SK-N-SH (cell line): ENCODE measurements around the gene MRPL23. TPM values are rescaled to one million over a fixed set of nuclear protein-coding genes. Genes with fewer than 3 reads are reported as not detected.

Experiments used
- CTCF ChIA-PET: fragments of 300-600, 350-600 bp; formaldehyde crosslinking; extraction: SDS; loops from one replicate; lab custom pipeline; 2021; lab: Yijun Ruan, JAX
- POLR2A ChIA-PET: fragments of 350-600 bp; sonication (Branson Sonifier 250); formaldehyde crosslinking; extraction: SDS; loops from one replicate; lab custom pipeline; 2020; ENCODE audit warnings: antibody characterized with exemption, inconsistent platforms; lab: Yijun Ruan, JAX
- DNase-seq: peaks from one replicate; pipeline ENCODE4 v3.0.0; 2012
- H2AFZ ChIP-seq: fragments of 200-600 bp; sonication (generic); 2 replicates; pipeline ENCODE4 v1.8.1; 2016; ENCODE audit warnings: antibody characterized with exemption, mild to moderate bottlenecking, low read depth
- H3F3A ChIP-seq: fragments of 200-600 bp; sonication (generic); replicated peaks from 2 replicates; pipeline ENCODE3; 2016; ENCODE audit warnings: antibody characterized with exemption, mild to moderate bottlenecking; ENCODE audit not compliant: insufficient read depth
- H3K27ac ChIP-seq, 2 experiments: fragments of 200-500 bp in 1 of 2; fragments of 200-600 bp in 1 of 2; sonication (Bioruptor generic) in 1 of 2; sonication (generic), shearing (Covaris generic) in 1 of 2; 2 replicates each; pipeline versions ENCODE4 v1.5.1 to v1.6.1; 2014 to 2016; ENCODE audit warnings: low read depth in 2 of 2, inconsistent platforms in 1 of 2, low read length in 1 of 2, mild to moderate bottlenecking in 1 of 2, mixed read lengths in 1 of 2
- H3K27me3 ChIP-seq: fragments of 200-600 bp; sonication (generic), shearing (Covaris generic); 2 replicates; pipeline ENCODE4 v1.6.1; 2016; ENCODE audit warnings: mixed run types; ENCODE audit not compliant: insufficient read depth
- H3K36me3 ChIP-seq, 2 experiments: fragments of 200-500 bp in 1 of 2; fragments of 200-600 bp in 1 of 2; sonication (Bioruptor generic) in 1 of 2; sonication (generic) in 1 of 2; replicated peaks in 1 of 2; 2 replicates each; pipeline versions ENCODE3 to v1.5.1; 2014 to 2016; ENCODE audit warnings: low read length in 1 of 2, mild to moderate bottlenecking in 1 of 2; ENCODE audit not compliant: insufficient read depth in 2 of 2, control insufficient read depth in 1 of 2
- H3K4me1 ChIP-seq, 2 experiments: fragments of 200-500 bp in 1 of 2; fragments of 200-600 bp in 1 of 2; sonication (Bioruptor generic) in 1 of 2; sonication (generic), shearing (Covaris generic) in 1 of 2; 2 replicates each; pipeline versions ENCODE4 v1.5.1 to v1.6.1; 2014 to 2016; ENCODE audit warnings: low read depth in 1 of 2, low read length in 1 of 2, mixed run types in 1 of 2; ENCODE audit not compliant: insufficient read depth in 2 of 2, control insufficient read depth in 1 of 2
- H3K4me2 ChIP-seq: fragments of 200-600 bp; sonication (generic), shearing (Covaris generic); 2 replicates; pipeline ENCODE4 v1.6.1; 2017; ENCODE audit warnings: mixed run types
- H3K4me3 ChIP-seq, 2 experiments: fragments of 200-500 bp in 1 of 2; fragments of 200-600 bp in 1 of 2; sonication (Bioruptor generic) in 1 of 2; sonication (generic), shearing (Covaris generic) in 1 of 2; 2 replicates each; pipeline versions ENCODE4 v1.5.1 to v1.8.1; 2014 to 2016; ENCODE audit warnings: low read depth in 2 of 2, inconsistent platforms in 1 of 2, low read length in 1 of 2, mild to moderate bottlenecking in 1 of 2, mixed read lengths in 1 of 2, moderate library complexity in 1 of 2
- H3K79me2 ChIP-seq: fragments of 200-600 bp; sonication (generic); 2 replicates; pipeline ENCODE4 v1.8.1; 2017; ENCODE audit warnings: mild to moderate bottlenecking; ENCODE audit not compliant: insufficient read depth
- H3K9ac ChIP-seq: fragments of 200-600 bp; sonication (generic); 2 replicates; pipeline ENCODE4 v1.6.1; 2017; ENCODE audit warnings: mixed run types
- H3K9me2 ChIP-seq: fragments of 200-600 bp; sonication (generic); 2 replicates; pipeline ENCODE4 v1.6.1; 2017; ENCODE audit warnings: mixed run types
- H3K9me3 ChIP-seq: fragments of 200-600 bp; sonication (generic); 2 replicates; pipeline ENCODE4 v1.6.1; 2017; ENCODE audit warnings: mixed run types, mild to moderate bottlenecking, moderate library complexity
- H4K20me1 ChIP-seq: fragments of 200-600 bp; sonication (generic); 2 replicates; pipeline ENCODE4 v1.6.1; 2017; ENCODE audit warnings: mild to moderate bottlenecking, mixed run types; ENCODE audit not compliant: insufficient read depth
- CHD2 ChIP-seq: fragments of 150-350 bp; IDR thresholded peaks from 2 replicates; pipeline ENCODE4 v1.6.1; 2018; ENCODE audit warnings: low read length; ENCODE audit not compliant: partially characterized antibody
- EP300 ChIP-seq, 2 experiments: IDR thresholded peaks; 2 replicates each; pipeline versions ENCODE4 v1.4.0 to v1.6.1; 2012; ENCODE audit warnings: borderline replicate concordance in 1 of 2, low read depth in 1 of 2, low read length in 1 of 2
- GABPA ChIP-seq: IDR thresholded peaks from 2 replicates; pipeline ENCODE4 v1.4.0; 2012; ENCODE audit warnings: low read depth, mild to moderate bottlenecking
- JUND ChIP-seq: IDR thresholded peaks from 2 replicates; pipeline ENCODE4 v1.4.0; 2012
- MXI1 ChIP-seq: IDR thresholded peaks from 2 replicates; pipeline ENCODE4 v1.6.1; 2012; ENCODE audit warnings: mild to moderate bottlenecking, low read depth, low read length, improper control_type of control experiment
- NFIC ChIP-seq: IDR thresholded peaks from 2 replicates; pipeline ENCODE4 v1.4.0; 2012; ENCODE audit warnings: borderline replicate concordance
- RCOR1 ChIP-seq: fragments of 150-350 bp; IDR thresholded peaks from 2 replicates; pipeline ENCODE4 v1.6.1; 2017; ENCODE audit warnings: antibody characterized with exemption, low read length
- RFX5 ChIP-seq: IDR thresholded peaks from 2 replicates; pipeline ENCODE4 v1.6.1; 2012; ENCODE audit warnings: mild to moderate bottlenecking, improper control_type of control experiment, low read length
- SIN3A ChIP-seq: IDR thresholded peaks from 2 replicates; pipeline ENCODE4 v1.6.1; 2012; ENCODE audit warnings: low read depth, mild to moderate bottlenecking, low read length, moderate library complexity, borderline replicate concordance
- SMC3 ChIP-seq: IDR thresholded peaks from 2 replicates; pipeline ENCODE4 v1.6.1; 2012; ENCODE audit warnings: low read depth, low read length, improper control_type of control experiment
- TCF12 ChIP-seq: IDR thresholded peaks from 2 replicates; pipeline ENCODE4 v1.4.0; 2012
- TEAD4 ChIP-seq: IDR thresholded peaks from 2 replicates; pipeline ENCODE4 v1.4.0; 2012; ENCODE audit warnings: mild to moderate bottlenecking, borderline replicate concordance; ENCODE audit not compliant: insufficient read depth
- YY1 ChIP-seq: IDR thresholded peaks from 2 replicates; pipeline ENCODE4 v1.4.0; 2012; ENCODE audit warnings: low read depth, mild to moderate bottlenecking
- WGBS: methylation state at CpG from one replicate; pipeline ENCODE4 v1.1.6; 2017; ENCODE audit warnings: low lambda C conversion rate; 5-methylcytosine and 5-hydroxymethylcytosine counted together
- polyA plus RNA-seq, 3 experiments: library from polyadenylated mRNA; depleted of rRNA; stranded (reverse); fragments of >200 nt; gene quantifications; 2 replicates each; pipeline ENCODE4 v1.2.3, GENCODE V29; 2012
- TF ChIP-seq, protein P1 (sequence below): fragments of 200-600 bp; sonication (generic); IDR thresholded peaks from 2 replicates; pipeline ENCODE4 v1.6.1; 2017; ENCODE audit warnings: antibody characterized with exemption, mild to moderate bottlenecking, moderate library complexity

The MRPL23 gene
- polyA plus RNA-seq, 1 of the 3 experiments (the other 2 are of a cell fraction): 264 TPM

DNA sequence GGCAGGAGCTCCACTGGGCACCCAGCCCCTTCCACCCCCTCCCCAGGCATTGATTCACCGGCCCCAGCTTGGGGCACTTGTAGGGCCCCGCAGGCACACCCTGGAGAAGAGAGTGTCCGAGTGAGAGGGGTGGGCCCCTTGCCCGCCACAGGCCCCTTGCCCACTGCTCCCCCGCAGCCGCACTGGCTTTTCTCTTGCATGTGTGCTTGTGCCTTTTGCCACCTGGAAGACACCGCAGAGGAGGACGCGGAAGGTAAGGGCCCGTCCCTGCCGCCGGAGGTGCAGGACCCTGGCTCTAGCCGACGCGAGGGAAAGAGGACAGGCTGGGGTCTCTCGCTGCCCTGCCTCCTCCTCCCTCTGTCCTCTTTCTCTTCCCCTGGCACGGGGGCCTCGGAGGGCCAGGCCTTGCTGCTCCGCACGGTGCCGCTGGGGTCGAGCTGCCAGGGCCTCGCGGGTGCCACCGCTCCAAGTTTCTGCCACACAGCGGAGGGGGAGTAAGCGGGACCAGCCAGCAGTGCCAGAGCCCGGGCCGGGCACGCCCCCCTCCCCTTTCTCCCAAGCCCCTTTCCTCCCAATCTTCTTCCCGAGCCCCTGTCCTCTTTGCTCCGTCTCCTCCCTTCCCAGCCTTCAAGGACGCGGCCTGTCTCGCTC is 18.1 kb upstream of the MRPL23 start:
- no peaks in the 10 kb centered on the region for H3K79me2 ChIP-seq
- no peak overlapping the region for H3K27ac ChIP-seq
- peaks cover 0 to 7% of the 10 kb centered on the region in 2 experiments; a peak in 1 of 4 replicates for H3K4me1 ChIP-seq
- H3K27me3 ChIP-seq: no peaks in the 10 kb centered on the region
- H3K9me2 ChIP-seq: no peaks in the 10 kb centered on the region
- H3K4me3 ChIP-seq: no peak overlapping the region
- ChIA-PET CTCF (interaction anchor here (0.7 to 1.0 kb wide), 3 partner anchors 47 to 235 kb away, joined by 3 to 4 read pairs (median 3); no protein-coding TSS in a partner anchor), POLR2A (no interaction called here)
- H3K9ac ChIP-seq: no peak overlapping the region
- no peak overlapping the region for H3K4me2 ChIP-seq
- no peaks in the 10 kb centered on the region for H3K9me3 ChIP-seq
- WGBS: 89% methylated on average over 17 of the region's 35 CpGs
- H3K36me3 ChIP-seq: no peaks in the 10 kb centered on the region
- no peaks in the 10 kb centered on the region for H4K20me1 ChIP-seq
- no peaks in the 10 kb centered on the region for H3F3A ChIP-seq
- DNase-seq: peak; percentile 29
- TF ChIP-seq SIN3A (no peak), RFX5 (no peak), GABPA (no peak), TEAD4 (no peak), JUND (no peak), NFIC (no peak), MXI1 (no peak), SMC3 (no peak), TCF12 (no peak), CHD2 (no peak), YY1 (no peak), EP300 (IDR thresholded peaks at IDR 0.05; ENCODE audit: borderline replicate concordance in 1 of 2, low read depth in 1 of 2, low read length in 1 of 2) (no peak)
- TF ChIP-seq, protein P1, sequence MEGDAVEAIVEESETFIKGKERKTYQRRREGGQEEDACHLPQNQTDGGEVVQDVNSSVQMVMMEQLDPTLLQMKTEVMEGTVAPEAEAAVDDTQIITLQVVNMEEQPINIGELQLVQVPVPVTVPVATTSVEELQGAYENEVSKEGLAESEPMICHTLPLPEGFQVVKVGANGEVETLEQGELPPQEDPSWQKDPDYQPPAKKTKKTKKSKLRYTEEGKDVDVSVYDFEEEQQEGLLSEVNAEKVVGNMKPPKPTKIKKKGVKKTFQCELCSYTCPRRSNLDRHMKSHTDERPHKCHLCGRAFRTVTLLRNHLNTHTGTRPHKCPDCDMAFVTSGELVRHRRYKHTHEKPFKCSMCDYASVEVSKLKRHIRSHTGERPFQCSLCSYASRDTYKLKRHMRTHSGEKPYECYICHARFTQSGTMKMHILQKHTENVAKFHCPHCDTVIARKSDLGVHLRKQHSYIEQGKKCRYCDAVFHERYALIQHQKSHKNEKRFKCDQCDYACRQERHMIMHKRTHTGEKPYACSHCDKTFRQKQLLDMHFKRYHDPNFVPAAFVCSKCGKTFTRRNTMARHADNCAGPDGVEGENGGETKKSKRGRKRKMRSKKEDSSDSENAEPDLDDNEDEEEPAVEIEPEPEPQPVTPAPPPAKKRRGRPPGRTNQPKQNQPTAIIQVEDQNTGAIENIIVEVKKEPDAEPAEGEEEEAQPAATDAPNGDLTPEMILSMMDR: no peak
- no peak overlapping the region for H2AFZ ChIP-seq

DNA sequence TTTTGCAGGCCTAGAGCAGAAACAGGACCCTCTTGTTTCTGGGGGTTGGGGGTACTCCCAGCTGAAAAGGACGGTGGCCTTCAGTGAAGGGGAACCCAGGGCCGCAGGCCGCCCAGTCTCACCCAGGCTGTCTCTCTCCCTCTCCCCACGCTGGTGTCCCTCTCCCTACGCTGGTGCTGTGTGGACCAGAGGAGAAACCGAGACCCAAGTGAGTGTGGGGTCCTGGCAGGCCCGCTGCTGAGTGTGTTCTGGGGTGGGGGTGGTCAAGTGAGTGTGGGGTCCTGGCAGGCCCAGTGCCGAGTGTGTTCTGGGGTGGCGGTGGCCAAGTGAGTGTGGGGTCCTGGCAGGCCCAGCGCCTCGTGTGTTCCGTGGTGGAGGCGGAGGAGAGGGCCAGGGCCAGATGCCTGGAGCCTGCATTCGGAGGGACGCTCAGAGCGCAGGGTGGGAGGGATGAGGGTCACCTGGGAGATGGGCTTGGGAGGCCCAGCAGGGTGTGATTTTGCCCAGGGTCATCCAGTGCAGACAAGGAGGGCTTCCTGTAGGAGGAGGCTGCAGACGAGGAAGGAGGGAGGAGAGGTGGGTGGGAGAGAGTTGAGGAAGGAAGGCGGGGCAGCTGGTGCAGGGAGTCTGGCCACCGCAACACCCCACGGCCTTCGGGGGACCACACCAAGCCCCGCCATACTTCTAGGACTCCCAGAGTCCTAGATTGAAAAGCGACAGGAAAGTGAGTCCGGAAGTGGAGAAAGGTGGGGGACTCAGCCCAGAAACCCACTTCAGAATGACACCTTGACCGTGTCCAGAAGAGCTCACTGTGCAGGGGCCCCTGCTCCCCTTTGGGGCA is 17.3 kb upstream of the MRPL23 start:
- TF ChIP-seq RFX5 (no peak), SMC3 (no peak), RCOR1 (no peak)
- TF ChIP-seq, all 33 proteins: peak for 0
- H2AFZ ChIP-seq: no peak overlapping the region
- H3K79me2 ChIP-seq: no peaks in the 10 kb centered on the region
- no peaks in the 10 kb centered on the region for H3K9me2 ChIP-seq
- H3K9ac ChIP-seq: no peak overlapping the region
- no peaks in the 10 kb centered on the region for H3F3A ChIP-seq
- H3K27me3 ChIP-seq: no peaks in the 10 kb centered on the region
- POLR2A ChIA-PET: no interaction called here
- no peaks in the 10 kb centered on the region for H3K9me3 ChIP-seq
- no peaks in the 10 kb centered on the region for H3K36me3 ChIP-seq
- no peak overlapping the region for H3K4me3 ChIP-seq
- peaks cover 0 to 7% of the 10 kb centered on the region in 2 experiments; a peak in 1 of 4 replicates for H3K4me1 ChIP-seq
- CTCF ChIA-PET: interaction anchor here (1.0 kb wide), 1 partner anchor 236 kb away, joined by 4 read pairs; no protein-coding TSS in a partner anchor
- no peak for DNase-seq
- no peak overlapping the region for H3K27ac ChIP-seq
- no peaks in the 10 kb centered on the region for H4K20me1 ChIP-seq
- WGBS: 72% methylated on average over 18 of the region's 25 CpGs
- no peak overlapping the region for H3K4me2 ChIP-seq
